Stimulated activated CD4-positive, alpha-beta T cell treated with anti-CD3 and anti-CD28 coated beads, Interleukin-4, amount 100 ng/mL, for 48 hours (primary cell): ENCODE data around the gene KRTAP9-3.
"Not testable (repeated sequence)": the region's sequence is repeated elsewhere in the genome, so short reads cannot be mapped to it uniquely, and the experiment has no call there.

ENCODE experiments used
- DNase-seq, 2 donors: peaks; one replicate each; pipeline ENCODE4 v3.0.0-alpha.2; 2020; ENCODE audit warnings: low read depth in 2 of 2

KRTAP9-3 gene

DNA sequence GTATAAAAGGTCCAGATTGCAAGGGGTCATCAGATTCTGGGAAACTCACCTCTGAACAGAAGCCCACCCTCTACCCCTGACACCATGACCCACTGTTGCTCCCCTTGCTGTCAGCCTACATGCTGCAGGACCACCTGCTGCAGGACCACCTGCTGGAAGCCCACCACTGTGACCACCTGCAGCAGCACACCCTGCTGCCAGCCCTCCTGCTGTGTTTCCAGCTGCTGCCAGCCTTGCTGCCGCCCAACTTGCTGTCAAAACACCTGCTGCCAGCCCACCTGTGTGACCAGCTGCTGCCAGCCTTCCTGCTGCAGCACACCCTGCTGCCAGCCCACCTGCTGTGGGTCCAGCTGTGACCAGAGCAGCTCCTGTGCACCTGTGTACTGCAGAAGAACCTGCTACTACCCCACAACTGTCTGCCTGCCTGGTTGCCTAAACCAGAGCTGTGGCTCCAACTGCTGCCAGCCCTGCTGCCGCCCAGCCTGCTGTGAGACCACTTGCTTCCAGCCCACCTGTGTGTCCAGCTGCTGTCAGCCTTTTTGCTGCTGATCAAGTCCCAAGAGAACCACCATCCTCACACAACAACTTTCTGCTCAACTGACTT lies 17.5 kb downstream of the KRTAP9-3 start, which contains the start of gene KRTAP9-4:
Gene KRTAP9-4 (plus strand): TSS at position 51 of the 604 bp plus-strand sequence. CDS start 34 bp downstream, at position 85.
- DNase-seq, result not testable (repeated sequence)

DNA sequence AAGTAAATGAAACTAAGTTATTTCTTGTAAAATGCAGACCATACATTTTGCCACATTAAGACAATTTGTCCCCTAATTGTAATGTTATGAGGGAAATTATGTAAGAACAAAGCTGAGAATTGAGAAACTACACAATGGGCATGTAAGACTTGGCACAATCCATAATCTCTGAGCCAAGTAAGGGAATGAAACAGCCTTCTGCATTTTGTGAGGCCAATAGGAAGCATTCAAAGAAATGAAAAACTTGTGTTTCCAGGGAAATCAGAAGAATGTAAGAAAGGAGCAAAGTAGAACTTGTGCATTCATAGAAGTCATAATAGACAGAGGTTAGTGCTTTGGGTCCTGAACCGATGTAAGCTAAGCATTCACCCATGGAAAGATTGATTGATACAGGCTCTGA lies 19.0 kb downstream of the KRTAP9-3 start:
- no peak for DNase-seq

DNA sequence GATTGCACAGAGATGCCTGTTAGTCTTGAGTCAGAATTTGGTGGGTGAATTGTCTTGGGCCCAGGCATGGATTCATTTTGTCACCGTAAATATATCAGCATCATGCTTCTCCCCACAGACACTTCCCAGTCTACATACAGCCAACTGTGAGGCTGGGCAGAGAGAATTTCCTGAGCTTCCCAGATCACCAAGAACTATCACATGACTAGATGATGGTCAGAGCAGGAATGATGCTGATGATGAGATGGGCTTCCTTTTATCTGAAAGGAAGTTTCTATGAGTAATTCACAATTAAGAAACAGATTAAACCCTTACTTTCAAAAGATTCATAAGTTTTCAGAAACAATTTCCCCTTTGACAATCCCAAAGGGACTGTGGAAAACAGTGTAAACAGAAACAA lies 22.6 kb downstream of the KRTAP9-3 start:
- no peak for DNase-seq

DNA sequence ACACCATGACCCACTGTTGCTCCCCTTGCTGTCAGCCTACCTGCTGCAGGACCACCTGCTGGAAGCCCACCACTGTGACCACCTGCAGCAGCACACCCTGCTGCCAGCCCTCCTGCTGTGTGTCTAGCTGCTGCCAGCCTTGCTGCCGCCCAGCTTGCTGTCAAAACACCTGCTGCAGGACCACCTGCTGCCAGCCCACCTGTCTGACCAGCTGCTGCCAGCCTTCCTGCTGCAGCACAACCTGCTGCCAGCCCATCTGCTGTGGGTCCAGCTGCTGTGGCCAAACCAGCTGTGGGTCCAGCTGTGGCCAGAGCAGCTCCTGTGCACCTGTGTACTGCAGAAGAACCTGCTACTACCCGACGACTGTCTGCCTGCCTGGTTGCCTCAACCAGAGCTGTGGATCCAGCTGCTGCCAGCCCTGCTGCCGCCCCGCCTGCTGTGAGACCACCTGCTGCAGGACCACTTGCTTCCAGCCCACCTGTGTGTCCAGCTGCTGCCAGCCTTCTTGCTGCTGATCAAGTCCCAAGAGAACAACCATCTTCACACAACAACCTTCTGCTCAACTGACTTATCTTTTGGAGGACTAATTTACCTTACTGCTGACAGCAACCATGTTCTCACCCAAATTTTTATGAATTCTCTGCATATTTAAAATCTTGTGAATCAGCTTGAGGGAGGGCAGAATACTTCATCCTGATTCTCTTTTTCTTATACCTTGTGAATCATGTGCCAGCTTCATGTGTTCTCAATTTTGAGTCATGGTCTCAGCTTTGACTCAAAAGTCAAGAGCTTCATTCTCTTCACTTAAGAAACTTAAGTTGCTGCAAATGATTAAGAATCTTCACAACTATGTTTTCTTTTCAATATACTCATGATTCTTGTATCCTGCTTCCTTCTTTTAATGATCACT lies 23.4 kb downstream of the KRTAP9-3 start, which contains the start of gene KRTAP9-9:
Gene KRTAP9-9 (plus strand): TSS at position 4 of the 910 bp plus-strand sequence.
- not testable (repeated sequence) for DNase-seq

DNA sequence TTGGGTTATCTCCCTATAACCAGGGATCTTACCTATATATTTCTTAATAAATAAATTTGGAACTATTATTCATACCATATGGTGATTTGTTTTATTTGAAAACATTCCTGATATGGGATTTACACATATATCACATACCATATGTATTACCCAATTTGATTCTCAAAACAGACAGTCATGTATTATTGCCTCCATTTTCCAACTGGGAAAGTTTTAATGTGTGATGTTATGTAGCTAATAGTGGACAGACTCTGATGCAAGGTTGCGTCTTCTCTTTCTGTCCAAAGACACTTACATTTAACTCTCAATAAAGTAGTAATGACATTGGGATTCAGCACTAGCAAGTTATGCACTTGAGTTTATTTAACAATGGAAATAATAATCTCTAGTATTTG lies 24.0 kb downstream of the KRTAP9-3 start:
- DNase-seq, result no peak

DNA sequence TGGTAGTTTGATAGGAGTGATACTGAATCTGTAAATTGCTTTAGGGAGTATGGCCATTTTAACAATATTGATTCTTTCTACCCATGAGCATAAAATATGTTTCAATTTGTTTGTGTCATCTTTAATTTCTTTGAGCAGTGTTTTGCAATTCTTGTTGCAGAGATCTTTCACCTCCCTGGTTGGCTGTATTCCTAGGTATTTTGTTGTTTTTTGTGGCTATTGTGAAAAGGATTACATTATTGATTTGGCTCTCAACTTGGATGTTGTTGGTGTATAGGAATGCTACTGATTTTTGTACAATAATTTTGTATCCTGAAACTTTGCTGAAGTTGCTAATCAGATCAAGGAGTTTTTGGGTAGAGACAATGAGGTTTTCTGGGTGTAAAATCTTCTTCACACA lies 26.2 kb downstream of the KRTAP9-3 start:
- DNase-seq, result no peak

DNA sequence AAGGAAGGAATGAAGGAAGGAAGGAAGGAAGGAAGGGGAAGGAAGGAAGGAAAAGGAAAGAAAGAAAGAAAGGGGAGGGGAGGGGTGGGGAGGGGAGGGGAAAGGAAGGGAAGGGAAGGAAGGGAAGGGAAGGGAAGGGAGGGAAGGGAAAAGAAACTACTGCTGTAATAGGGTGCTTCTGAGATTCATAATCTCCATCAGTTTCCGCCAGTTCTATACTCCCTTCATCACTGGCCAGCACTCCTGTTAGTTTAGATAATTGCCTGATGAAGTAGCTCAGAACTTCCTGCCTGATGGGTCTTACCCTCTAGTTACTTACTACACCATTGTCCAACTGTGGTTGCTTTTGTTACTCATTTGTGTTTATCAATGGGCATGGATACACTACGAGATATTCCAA lies 31.0 kb downstream of the KRTAP9-3 start:
- DNase-seq, result no peak

DNA sequence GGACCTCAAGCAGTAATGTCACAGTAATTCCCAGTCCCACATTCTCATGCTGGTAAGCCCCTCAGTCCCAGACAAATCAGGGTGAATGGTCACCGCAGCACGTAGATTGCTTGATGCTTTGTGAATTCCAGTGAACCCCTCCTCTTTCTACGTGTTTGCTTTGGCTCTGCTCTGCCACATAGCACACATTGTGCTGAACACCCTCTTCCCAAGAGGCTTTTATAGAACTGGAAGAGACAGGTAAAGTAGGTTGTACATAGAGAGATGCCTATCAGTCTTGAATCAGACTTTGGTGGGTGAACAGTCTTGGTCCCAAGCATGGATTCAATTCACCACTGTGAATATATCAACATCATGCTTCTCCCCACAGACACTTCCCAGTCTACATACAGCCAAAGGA lies 32.4 kb downstream of the KRTAP9-3 start:
- DNase-seq, result no peak

DNA sequence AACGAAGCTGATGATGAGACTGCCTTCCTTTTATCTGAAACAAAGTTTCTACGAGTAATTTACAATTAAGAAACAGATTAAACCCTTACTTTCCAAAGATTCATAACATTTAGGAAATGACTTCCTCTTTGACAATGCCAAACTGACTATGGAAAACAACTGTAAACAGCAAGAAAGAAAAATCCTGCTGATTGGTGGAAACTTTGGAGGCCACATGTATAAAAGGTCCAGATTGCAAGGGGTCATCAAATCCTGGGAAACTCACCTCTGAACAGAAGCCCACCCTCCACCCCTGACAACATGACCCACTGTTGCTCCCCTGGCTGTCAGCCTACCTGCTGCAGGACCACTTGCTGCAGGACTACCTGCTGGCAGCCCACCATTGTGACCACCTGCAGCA lies 32.8 kb downstream of the KRTAP9-3 start, which contains the start of gene KRTAP9-6:
Gene KRTAP9-6 (plus strand): TSS at position 301 of the 400 bp plus-strand sequence. CDS start 0 bp downstream, at position 301.
- DNase-seq, result no peak

DNA sequence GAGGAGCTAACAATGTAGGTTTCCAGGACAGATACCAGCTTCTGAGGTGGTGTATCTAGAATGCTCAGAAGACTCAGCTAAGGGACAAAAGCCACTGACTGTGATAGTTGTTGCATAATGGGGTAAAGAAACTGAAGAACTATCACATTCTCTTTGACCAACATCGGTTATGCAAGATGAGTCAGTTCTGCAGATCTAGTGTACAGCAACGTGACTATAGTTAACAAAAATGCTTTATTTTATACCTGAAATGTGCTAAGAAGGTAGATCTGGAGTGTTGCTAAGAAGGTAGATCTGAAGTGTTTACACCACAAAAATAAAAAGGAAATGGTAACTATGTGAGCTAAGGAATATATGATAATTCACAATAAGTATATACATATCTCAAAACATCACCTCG lies 35.5 kb downstream of the KRTAP9-3 start:
- DNase-seq, result no peak

DNA sequence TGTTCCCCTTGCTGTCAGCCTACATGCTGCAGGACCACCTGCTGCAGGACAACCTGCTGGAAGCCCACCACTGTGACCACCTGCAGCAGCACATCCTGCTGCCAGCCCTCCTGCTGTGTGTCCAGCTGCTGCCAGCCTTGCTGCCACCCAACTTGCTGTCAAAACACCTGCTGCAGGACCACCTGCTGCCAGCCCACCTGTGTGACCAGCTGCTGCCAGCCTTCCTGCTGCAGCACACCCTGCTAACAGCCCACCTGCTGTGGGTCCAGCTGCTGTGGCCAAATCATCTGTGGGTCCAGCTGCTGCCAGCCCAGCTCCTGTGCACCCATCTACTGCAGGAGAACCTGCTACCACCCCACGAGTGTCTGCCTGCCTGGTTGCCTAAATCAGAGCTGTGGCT lies 39.1 kb downstream of the KRTAP9-3 start:
- not testable (repeated sequence) for DNase-seq

DNA sequence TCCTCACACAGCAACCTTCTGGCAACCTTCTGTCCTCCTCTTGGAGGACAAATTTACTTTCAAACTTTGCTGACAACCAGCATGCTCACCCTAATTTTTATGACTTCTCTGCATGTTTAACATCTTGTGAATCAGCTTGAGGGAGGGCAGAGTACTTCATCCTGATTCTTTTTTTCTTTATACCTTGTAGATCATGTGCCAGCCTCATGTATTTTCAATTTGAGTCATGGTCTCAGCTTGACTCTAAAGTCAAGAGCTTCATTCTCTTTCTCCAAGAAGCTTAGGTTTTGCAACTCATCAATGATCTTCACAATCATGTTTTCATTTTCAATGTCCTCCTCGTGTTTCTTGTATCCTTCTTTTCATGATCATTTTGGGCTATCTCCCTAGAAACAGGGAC lies 39.6 kb downstream of the KRTAP9-3 start:
- no peak for DNase-seq

DNA sequence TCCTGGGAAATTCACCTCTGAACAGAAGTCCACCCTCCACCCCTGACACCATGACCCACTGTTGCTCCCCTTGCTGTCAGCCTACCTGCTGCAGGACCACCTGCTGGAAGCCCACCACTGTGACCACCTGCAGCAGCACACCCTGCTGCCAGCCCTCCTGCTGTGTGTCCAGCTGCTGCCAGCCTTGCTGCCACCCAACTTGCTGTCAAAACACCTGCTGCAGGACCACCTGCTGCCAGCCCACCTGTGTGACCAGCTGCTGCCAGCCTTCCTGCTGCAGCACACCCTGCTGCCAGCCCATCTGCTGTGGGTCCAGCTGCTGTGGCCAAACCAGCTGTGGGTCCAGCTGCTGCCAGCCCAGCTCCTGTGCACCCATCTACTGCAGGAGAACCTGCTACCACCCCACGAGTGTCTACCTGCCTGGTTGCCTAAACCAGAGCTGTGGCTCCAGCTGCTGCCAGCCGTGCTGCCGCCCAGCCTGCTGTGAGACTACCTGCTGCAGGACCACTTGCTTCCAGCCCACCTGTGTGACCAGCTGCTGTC lies 43.5 kb downstream of the KRTAP9-3 start, which contains the start of gene KRTAP9-7:
Gene KRTAP9-7 (plus strand): TSS at position 51 of the 543 bp plus-strand sequence. CDS start 0 bp downstream, at position 51.
- DNase-seq, result not testable (repeated sequence)

DNA sequence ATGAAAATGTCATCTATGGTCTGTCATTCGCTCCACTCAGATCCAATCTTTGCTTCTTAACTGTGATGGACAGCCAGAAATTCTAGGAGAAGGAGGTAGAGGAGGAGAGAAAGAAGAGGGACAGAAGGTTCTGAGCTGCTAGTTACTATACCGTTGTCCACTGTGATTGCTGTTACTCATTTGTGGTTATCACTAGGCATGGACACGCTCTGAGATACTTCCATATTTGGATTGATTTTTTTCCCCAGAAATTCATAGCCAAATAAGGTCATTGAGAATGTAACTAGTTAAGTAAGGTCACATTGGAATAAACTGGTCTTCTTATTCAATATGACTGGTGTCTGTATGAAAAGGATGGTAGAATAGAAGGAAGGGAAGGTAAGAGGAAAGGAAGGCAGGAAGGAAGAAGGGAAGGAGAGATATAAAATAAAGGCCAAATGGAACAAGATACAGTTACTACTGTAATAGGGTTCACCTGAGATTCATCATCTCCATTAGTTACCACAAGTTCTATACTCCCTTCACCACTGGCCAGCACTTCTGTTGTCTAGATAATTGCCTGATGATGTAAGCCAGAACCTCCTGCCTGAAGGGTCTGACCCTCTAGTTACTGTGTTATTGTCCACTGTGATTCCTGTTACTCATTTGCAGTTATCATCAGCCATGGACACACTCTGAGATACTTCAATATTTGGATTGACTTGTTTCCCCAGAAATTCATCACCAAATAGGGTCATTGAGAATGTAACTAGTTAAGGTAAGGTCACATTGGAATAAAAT lies 46.1 kb downstream of the KRTAP9-3 start:
- no peak for DNase-seq
